Heart left ventricle (tissue), 13 donors: ENCODE results near the gene GLT8D1.

Experiments
- POLR2A ChIP-seq, 2 donors: fragments of 450-650 bp; IDR thresholded peaks; one replicate each; pipeline ENCODE4 v1.6.1; 2017; ENCODE audit warnings: antibody characterized with exemption in 2 of 2, mild to moderate bottlenecking in 2 of 2, moderate library complexity in 2 of 2
- TF ChIP-seq, protein P1 (sequence below), 12 donors: fragments of 200-600 bp; sonication (generic) in 4 of 12; IDR thresholded peaks; one replicate each; pipeline versions ENCODE4 v1.5.0 to v1.8.0; 2018 to 2022; ENCODE audit warnings: antibody characterized with exemption in 12 of 12, mild to moderate bottlenecking in 5 of 12
- donor health status: ischemic (EF 13 %, LVEDD 7.1; RV severe dilation, severe dysfunction).
- donor health status: DM: no; HTN: yes; CAD: no.
- donor health status: DM: no; HTN: no; CAD: no.
- donor health status: ischemic (EF 25% LVEDD 6.9; RV normal size, moderate dysfunction).
- donor health status: ischemic (EF 25% LVEDD 5.7; RV mildly dilated, moderate dysfunction).
- donor health status: ischemic (EF 35%, LVEDD 5.7; RV mildly dilated, moderate dysfunction).
- donor health status: nonischemic (EF 11% LVEDD 7.7; RV severe dilation, severe dysfunction).
- donor health status: DM: yes; HTN: yes; CAD: no.
- donor health status: PGD.
- donor health status: ischemic (EF 29% LVEDD 5.4; RV normal size, mild dysfunction).
- donor health status: nonischemic (EF 23%, LVEDD 6.1; RV moderate dilation, normal function).

DNA sequence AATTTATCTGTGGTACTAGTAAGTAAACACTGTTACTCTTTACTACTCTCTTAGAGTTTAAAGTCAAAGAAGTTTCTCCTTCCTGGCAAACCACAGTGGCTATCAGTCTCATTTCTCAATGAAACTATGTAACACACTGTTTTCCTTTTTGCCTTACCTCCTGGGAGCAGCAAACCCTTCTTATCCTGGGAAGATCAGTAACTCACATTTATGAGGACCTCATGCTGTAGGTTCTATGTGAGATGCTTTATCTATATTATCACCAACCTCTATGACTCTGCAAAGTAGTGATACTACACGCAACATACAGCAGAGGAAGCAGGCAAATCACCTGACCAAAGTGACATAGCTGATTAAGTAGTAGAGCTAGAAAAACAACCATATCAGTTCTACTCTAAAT lies 55.2 kb downstream of the GLT8D1 start:
- TF ChIP-seq, protein P1, sequence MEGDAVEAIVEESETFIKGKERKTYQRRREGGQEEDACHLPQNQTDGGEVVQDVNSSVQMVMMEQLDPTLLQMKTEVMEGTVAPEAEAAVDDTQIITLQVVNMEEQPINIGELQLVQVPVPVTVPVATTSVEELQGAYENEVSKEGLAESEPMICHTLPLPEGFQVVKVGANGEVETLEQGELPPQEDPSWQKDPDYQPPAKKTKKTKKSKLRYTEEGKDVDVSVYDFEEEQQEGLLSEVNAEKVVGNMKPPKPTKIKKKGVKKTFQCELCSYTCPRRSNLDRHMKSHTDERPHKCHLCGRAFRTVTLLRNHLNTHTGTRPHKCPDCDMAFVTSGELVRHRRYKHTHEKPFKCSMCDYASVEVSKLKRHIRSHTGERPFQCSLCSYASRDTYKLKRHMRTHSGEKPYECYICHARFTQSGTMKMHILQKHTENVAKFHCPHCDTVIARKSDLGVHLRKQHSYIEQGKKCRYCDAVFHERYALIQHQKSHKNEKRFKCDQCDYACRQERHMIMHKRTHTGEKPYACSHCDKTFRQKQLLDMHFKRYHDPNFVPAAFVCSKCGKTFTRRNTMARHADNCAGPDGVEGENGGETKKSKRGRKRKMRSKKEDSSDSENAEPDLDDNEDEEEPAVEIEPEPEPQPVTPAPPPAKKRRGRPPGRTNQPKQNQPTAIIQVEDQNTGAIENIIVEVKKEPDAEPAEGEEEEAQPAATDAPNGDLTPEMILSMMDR (IDR thresholded peaks at IDR 0.05), result no peak
- TF ChIP-seq POLR2A (IDR thresholded peaks at IDR 0.05), result no peak
